RKO (cell line): Measurements from ENCODE around the gene MYBBP1A.
"Not testable (repeated sequence)": the region's sequence is repeated elsewhere in the genome, so short reads cannot be mapped to it uniquely, and the experiment has no call there.

Source experiments
- DNase-seq: peaks from one replicate; pipeline ENCODE4 v3.0.0-alpha.2; 2016; ENCODE audit warnings: low spot score

Gene MYBBP1A, protein sequence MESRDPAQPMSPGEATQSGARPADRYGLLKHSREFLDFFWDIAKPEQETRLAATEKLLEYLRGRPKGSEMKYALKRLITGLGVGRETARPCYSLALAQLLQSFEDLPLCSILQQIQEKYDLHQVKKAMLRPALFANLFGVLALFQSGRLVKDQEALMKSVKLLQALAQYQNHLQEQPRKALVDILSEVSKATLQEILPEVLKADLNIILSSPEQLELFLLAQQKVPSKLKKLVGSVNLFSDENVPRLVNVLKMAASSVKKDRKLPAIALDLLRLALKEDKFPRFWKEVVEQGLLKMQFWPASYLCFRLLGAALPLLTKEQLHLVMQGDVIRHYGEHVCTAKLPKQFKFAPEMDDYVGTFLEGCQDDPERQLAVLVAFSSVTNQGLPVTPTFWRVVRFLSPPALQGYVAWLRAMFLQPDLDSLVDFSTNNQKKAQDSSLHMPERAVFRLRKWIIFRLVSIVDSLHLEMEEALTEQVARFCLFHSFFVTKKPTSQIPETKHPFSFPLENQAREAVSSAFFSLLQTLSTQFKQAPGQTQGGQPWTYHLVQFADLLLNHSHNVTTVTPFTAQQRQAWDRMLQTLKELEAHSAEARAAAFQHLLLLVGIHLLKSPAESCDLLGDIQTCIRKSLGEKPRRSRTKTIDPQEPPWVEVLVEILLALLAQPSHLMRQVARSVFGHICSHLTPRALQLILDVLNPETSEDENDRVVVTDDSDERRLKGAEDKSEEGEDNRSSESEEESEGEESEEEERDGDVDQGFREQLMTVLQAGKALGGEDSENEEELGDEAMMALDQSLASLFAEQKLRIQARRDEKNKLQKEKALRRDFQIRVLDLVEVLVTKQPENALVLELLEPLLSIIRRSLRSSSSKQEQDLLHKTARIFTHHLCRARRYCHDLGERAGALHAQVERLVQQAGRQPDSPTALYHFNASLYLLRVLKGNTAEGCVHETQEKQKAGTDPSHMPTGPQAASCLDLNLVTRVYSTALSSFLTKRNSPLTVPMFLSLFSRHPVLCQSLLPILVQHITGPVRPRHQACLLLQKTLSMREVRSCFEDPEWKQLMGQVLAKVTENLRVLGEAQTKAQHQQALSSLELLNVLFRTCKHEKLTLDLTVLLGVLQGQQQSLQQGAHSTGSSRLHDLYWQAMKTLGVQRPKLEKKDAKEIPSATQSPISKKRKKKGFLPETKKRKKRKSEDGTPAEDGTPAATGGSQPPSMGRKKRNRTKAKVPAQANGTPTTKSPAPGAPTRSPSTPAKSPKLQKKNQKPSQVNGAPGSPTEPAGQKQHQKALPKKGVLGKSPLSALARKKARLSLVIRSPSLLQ (N-terminal part only)

DNA sequence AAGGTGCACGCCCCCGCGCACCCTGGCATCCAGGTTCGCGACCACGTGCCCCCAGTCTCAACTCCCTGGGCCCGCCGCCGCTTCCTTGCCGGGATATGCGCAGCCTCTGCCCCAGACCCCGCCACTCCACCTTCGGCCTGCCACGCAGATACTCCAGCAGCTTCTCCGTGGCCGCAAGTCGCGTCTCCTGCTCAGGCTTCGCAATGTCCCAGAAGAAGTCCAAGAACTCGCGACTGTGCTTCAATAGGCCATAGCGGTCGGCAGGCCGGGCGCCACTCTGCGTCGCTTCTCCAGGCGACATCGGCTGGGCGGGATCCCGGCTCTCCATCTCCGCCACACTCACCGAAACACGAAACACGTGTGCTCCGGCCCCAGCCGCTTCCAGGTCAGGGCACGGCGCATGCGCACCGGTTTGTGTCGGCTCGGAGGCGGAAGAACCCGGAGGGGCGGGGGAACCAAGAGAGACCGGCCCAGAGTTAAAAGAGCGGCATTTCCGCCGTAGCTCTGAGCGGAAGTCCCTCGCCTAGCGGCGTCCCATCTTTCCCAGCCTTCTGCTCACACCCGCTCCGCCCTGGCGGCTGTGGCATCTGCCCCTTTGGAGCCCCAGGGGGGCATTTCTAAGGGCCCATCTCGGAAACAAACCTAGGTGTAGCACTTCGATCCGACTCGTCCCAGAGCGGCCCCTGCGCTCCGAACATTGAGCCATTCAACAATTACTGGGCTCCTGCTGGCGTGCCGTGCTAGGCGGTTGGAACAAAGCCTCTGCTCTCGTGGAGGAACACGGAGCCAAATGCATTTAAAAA lies at the start of gene MYBBP1A:
MYBBP1A (minus strand) TSS at position 388 of the 803 bp plus-strand sequence; CDS start at position 328, 60 bp downstream.
- peak; percentile 97 for DNase-seq

DNA sequence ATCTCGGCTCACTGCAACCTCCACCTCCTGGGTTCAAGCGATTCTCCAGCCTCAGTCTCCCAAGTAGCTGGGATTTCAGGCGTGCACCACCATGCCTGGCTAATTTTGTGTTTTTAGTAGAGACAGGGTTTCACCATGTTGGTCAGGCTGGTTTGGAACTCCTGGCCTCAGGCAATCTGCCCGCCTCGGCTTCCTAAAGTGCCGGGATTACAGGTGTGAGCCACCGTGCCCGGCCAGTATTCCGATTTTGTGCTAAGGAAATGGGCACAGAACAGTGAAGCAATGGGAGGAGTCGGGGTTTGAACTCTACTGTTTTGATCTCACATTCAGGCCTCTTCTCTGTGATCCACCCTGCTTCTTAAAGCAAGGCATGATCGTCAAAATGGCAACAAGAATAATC lies 49.6 kb upstream of the MYBBP1A start:
- DNase-seq = not testable (repeated sequence)

DNA sequence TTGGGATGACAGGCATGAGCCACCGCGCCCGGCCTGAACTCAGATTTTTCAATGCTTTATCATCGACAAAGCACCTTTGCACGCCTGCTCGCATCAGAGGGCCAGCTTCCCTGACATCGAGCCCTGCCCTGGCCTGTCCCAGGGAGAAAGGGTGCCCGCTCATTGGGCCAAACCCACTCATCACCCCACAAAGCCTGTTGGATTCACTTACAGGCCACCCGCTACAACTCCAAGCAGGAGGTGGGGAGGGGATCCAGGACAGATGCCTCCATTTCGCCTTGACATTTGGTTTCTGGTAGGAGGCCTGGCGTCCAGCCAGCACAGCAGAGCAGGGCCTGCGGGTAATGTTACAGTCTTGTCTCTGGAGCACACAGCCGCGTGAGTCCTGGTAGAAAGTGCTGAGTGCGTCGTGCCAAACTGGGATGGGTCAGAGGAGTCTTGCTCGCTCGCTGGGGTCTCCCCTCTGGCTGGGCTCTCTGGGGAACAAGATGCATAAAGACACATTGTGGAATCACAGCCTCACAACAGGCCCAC lies 49.0 kb upstream of the MYBBP1A start:
- DNase-seq = no peak

DNA sequence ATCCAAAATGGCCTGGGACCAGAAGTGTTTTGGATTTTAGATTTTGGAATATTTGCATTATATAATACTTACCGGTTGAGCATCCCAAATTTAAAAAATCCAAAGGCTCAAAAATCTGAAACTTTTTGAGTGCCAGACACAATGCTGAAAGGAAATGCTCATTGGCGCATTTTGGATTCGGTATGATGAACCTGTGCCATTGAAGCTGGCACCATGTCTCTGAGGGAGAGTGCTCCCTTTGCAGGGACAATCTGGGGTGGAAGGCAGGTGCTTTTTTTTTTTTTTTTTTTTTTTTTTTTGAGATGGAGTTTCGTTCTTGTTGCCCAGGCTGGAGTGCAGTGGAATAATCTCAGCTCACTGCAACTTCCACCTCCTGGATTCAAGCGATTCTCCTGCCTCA lies 46.9 kb upstream of the MYBBP1A start:
- no peak for DNase-seq

DNA sequence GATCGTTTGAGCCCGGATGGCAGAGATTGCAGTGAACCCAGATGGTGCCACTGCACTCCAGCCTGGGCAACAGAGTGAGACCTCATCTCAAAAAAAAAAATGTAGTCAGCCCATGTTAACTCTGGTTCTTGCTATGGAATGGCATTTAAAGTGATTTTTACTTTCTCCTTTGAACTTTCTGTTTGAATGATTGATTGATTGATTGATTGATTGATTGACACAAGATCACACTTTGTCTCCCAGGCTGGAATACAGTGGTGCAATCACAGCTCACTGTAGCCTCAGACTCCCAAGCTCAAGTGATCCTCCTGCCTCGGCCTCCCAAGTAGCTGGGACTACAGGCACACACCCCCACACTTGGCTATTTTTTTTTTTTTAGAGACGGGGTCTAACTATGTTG lies 46.1 kb upstream of the MYBBP1A start:
- no peak for DNase-seq

DNA sequence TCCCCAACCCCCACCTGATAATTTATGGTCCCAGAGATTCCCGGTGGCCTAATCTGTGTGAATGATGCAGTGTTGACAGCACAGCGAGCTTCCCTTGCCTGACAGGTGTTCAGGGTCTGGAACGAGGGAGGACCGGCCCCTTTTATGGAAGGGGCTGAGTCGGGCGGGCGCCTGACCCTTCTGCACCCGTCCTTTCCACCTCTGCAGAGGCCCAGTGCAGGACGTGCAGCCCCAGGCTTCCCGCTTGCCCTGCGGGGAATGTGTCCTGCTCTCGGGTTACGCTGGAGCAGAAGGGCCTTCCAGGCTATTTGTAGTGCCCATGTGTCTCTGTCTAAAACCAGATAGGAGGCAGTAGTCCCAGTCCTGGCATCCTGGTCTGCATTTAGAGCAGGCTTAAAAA lies 45.4 kb upstream of the MYBBP1A start:
- no peak for DNase-seq

DNA sequence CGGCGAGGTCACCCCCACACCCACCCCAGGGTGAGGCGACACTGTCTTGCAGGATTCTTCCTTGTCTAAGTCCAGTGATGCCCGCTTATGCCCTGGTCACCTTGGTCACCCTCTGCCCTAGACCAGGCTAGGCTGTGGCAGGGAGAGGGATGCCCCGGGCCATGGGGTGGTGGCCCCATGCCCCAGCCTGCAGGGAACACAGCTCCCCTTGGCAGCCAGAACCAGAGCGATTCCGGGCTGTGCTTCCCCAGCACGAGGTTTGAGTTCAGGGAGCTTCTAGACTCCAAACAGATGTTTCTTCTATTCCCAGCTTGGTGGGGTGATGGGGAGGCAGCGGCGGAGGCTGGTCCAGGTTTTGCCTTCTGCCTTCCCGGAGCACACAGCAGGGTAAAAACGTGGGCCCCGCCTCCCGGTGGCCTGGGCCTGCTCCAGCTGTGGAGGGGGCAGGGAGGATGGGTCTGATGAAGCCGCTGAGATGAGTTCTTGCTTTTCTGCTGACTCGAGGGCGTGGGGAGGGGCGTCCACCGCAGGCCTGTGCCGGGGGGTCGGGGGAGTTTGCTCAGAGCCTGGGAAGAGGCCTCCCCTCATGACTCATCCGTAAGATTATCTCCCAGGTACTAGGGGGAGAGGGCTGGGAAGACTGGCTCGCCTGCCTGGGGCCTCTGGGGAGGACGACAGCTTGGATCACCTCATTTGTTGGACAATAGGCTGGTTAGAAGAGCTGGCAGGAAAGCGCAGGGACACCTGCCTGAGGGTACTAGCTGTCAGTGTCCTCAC lies 44.5 kb upstream of the MYBBP1A start:
- no peak for DNase-seq

DNA sequence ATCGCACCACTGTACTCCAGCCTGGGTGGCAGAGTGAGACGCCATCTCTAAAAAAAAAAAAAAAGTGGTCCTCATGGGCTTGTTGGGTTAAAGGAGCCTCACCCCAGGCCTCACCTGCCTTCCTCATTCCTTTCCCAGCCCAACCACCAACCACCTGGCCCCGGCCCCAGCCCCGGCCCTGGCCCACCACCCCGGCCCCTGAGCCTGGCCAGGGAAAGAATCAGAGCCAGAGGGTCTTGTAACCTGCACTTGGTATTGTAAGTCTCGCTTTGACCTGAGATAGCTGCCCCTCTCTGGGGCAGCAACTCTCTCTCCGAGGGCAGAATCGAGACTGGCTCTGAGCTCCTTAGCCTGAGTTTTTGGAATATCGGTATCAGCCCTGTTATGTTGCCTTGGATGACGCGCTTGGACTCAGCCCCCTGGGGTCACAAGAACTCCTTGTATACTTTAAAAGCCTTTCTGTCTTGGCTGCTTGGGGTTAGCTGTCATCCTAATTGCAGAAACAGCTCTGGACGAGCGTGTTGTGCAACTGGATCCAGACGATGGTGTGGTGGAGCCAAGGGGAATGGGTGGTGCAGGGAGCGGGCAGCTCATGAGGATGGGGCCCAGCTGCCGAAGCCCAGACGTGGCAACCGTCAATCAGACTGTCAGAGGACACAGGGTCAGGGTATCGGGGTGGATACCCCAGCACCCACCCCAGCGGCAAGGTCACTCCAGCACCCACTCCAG lies 43.8 kb upstream of the MYBBP1A start:
- DNase-seq = no peak

DNA sequence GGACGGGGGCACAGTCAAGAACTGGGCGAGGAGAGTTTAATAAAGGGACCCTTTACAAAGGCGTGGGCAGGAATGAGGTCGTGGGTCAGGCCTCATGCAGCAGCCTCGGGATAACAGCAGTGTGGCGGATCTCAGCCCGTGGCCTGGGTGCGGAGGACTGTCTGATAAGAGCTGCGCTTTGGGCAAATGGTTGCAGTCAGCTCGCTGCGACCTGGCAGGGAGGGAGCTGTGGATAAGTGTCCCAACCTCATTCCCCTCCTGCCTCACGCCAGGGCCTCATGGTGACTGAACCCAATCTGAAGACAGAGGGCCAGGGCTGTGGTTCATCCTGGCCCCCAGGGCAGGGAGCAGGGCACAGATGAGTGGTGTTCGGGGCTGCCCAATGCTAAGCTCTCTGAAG lies 42.8 kb upstream of the MYBBP1A start:
- DNase-seq = no peak

DNA sequence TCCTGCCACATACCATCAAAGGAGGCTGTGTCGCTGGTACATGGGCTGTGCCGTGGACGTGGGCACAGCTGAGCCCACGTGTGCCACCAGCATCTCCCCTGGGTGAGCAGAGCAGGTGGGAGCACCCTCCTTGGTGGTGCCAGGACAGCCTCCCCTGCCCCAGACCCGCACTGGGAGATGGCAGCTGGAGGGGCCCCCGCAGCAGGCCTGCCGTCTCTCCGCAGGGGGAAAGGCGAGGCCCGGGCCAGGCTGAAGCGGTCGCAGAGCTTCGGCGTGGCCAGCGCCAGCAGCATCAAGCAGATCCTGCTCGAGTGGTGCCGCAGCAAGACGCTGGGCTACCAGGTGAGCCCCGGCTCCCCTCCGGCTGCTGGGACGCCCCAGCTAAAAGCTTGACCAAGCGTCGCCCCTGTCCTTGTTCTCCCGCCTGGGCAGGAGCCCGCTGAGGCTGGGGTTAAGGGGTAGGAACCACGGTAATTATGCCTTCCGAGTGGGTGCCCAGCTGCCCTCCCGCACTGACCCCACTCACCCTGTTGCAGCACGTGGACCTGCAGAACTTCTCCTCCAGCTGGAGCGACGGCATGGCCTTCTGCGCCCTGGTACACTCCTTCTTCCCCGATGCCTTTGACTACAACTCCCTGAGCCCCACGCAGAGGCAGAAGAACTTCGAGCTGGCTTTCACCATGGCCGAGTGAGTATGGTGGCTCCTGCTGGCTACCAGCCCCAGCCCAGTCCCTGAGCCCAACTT lies 41.6 kb upstream of the MYBBP1A start:
- DNase-seq = no peak

DNA sequence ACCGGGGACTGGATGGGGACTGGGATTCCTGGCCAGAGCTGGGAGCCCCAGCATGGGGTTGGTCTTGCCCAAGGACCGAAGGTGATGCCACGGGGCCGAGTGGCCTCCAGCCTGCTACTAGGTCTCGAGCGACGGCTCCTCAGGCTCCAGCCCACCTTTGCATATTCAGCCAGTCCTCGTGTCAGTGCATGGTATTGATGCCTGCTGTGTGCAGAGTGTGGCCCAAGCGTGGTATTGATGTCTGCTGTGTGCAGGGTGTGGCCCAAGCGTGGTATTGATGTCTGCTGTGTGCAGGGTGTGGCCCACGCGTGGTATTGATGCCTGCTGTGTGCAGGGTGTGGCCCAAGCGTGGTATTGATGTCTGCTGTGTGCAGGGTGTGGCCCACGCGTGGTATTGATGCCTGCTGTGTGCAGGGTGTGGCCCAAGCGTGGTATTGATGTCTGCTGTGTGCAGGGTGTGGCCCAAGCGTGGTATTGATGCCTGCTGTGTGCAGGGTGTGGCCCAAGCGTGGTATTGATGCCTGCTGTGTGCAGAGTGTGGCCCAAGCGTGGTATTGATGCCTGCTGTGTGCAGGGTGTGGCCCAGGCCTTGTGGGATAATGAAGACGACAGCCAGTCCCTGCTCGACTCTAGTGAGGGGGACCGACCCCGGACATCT lies 40.6 kb upstream of the MYBBP1A start:
- DNase-seq = not testable (repeated sequence)

DNA sequence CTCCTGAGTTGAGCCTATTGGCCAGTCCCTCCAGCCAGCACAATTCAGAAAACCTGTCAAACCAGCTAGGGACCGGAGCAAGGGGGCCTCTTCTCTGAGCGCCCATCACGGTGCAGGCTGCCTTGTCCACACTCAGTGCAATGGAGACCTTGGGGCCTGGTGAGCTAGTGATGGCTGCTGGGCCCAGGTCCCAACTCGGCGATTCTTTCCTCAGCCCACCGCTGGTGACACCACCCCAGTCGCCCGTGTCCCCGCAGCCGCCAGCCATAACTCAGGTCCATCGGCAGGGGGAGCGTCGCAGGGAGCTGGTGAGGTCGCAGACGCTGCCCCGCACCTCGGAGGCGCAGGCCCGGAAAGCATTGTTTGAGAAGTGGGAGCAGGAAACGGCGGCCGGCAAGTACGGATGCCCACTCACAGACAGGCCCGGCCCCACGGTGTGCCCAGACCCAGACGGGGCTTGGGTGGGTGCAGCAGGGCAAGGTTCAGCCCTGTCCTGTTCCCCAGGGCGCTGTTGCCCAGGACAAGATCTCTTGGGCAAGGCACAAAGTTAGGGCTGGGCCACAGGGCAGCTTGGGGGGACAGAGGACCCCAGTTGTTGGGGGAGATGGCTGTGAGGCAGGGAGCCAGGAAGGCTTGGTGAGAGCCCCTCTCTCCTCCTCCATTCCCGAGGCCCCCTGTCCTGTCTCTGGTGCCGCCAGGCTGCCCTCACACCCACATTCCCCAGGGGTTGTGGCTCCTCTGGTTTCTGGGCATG lies 39.9 kb upstream of the MYBBP1A start:
- no peak for DNase-seq

DNA sequence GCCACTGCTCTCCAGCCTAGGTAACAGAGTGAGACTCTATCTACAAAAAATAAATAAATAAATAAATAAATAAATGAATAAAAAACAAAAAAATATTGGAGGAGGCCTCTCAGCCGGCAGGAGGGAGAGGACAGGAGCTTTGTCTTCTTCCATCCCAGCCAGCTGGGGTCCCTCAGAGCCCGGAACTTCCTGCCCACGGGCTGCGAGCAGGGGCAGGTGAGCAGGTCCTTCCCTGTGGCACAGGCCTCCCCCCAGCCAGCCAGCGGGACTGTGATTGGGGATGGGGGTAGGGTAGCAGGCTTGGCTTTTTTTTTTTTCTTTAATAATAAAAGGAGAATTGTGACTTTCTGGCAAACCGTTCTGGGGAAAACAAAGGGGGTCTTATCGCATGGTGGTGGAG lies 39.2 kb upstream of the MYBBP1A start:
- no peak for DNase-seq

DNA sequence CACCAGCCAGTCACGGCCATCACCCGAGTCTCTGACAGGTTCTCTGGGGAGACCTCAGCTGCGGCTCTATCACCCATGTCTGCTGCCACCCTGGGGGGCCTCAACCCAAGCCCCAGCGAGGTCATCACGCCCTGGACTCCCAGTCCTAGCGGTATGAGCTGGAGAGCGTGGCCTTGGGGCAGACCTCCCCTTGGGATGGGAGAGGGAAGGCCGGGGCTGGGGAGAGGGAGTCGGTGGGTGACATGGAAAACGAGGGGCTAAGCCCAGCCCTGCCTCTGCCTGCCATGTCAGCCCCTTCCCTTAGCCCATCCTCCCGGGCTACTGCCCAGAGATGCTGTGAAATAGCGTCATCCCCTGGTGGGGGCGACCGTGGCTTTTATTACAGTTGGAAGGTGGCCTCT lies 37.8 kb upstream of the MYBBP1A start:
- DNase-seq = no peak

DNA sequence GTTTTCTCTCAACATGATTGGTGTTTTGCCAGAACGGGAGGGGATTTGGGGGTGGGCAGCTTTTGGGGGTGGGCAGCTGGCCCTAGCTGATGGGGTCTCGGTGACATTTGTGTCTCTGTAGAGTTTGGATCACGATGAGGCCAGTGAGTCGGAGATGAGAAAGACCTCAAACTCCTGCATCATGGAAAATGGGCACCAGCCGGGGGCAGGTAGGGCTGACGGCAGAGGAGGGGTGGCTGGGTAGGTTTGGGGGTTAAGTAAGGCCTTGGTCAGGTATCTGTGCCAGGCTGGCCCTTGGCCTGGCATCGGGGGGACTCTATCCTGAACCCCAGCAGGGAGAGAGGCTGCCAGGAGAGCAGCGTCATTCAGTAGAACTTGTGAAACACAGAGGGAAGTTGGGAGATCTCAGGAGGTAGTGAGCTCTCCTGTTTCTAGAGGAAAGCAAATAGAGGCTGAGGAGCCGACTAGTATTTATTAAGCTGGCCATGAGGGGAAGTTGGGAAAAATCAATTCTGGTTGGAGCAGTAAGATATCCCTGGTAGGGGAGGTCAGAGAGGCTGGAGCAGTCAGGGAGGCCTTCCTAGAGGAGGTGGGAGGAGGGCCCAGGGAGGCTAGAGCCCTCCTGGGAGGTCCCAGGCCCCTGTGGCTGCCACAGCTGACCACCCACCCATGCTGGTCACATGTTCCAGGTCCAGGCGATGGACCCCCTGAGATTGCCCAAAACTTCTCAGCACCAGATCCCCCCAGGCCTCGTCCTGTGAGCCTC lies 37.2 kb upstream of the MYBBP1A start:
- no peak for DNase-seq

DNA sequence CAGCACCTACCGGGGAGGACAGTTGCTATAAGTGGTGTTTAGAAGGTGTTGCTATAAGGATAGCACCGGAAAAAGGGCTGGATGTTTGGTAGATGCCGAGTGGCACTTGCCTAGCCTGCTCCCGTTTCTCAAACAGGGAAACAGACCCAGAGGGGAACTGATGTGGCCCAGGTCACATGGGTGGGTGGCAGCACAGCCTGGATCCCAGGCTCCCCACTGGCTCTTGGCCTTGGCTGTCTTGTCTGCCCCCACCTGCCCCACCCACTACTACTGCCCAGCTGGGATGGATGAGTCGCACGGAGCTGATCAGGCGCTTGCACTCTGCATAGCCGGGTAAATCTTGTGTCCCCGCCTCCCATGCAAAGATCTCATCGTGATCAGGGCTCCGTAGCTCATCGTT lies 36.3 kb upstream of the MYBBP1A start:
- peak; percentile 3 for DNase-seq

DNA sequence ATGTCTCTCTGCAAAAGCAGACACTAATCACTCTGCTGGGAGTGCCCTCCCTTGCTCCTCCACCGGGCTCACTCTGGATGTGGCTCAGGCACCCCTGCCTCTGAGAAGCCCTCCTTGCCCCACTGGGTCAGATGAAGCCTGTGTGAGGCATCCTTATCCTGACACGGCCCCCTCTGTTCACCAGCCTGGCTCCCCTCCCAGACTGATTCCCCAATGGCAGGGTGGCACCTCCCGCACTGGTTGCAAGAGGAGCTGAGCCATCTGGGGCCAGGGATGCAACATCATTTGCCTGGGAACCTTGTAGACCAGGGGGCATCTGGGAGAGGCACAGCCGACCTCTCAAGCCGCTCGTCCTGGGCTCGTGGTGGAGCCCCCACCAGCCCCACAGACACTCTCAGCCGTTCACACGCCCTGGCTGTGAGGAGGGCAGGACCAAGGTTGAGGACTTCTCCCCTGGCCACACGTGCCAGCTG lies 35.8 kb upstream of the MYBBP1A start:
- no peak for DNase-seq
